ENCODE measurements around the gene PWP1. TPM values are rescaled to one million over a fixed set of nuclear protein-coding genes. Genes with fewer than 3 reads are reported as not detected.

PWP1 gene
- total and polyA plus RNA-seq, 9 of the 15 experiments (the other 6 are each of a cell fraction or from before 2014, with no cell fraction given) = 61.6 to 401 (median 111) TPM

DNA sequence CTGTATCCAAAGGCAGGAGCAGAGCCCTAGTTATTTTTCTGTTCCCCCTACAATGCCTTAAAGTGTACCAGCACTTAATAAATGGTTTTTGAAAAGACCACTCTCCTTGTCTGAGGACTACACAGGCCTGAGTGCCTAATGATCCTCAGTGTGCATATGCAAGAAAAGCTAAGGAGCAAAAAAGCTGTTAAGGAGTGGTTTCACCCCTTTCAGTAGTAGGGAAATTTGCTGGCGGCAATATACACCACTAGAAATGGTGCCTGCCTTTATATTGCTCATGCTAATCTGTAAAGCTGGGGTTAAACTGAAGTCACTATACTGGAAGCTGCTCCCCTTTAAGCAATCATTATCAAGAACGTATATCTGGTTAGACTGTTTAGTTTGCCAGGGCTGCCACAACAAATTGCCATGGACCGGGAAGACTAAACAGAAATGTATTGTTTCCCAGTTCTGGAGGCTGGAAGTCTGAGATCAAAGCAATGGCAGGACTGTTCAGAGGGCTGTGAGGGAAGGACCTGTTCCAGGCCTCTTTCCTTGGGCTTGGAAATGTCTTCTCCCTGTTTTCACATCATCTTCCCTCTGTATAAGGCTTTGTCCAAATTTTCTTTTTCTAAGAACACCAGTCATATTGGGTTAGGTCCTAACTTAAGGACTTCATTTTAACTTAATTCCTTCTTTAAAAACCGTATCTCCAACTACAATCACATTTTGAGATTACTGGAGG, 45.2 kb downstream of the PWP1 start:
- no peak overlapping the region for H3K9ac ChIP-seq (ENCODE audit: insufficient read depth in 1 of 2, low read depth in 2 of 2, low read length in 2 of 2)
- ChIA-PET CTCF (ENCODE audit: low intra/inter-chr PET ratio) (no interaction called here), POLR2A (no interaction called here)

More for the DNA sequence above, 45.2 kb downstream of the PWP1 start:
- BruUV-seq (replicated peaks) = no TSS peak
- TF ChIP-seq, protein P1, sequence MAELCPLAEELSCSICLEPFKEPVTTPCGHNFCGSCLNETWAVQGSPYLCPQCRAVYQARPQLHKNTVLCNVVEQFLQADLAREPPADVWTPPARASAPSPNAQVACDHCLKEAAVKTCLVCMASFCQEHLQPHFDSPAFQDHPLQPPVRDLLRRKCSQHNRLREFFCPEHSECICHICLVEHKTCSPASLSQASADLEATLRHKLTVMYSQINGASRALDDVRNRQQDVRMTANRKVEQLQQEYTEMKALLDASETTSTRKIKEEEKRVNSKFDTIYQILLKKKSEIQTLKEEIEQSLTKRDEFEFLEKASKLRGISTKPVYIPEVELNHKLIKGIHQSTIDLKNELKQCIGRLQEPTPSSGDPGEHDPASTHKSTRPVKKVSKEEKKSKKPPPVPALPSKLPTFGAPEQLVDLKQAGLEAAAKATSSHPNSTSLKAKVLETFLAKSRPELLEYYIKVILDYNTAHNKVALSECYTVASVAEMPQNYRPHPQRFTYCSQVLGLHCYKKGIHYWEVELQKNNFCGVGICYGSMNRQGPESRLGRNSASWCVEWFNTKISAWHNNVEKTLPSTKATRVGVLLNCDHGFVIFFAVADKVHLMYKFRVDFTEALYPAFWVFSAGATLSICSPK (IDR thresholded peaks at IDR 0.05; ENCODE audit: borderline replicate concordance) = no peak
- TF ChIP-seq ZNF584 (CRISPR knock-in tag; IDR thresholded peaks at IDR 0.05; ENCODE audit: low read depth) = no peak
- TF ChIP-seq, protein P2, sequence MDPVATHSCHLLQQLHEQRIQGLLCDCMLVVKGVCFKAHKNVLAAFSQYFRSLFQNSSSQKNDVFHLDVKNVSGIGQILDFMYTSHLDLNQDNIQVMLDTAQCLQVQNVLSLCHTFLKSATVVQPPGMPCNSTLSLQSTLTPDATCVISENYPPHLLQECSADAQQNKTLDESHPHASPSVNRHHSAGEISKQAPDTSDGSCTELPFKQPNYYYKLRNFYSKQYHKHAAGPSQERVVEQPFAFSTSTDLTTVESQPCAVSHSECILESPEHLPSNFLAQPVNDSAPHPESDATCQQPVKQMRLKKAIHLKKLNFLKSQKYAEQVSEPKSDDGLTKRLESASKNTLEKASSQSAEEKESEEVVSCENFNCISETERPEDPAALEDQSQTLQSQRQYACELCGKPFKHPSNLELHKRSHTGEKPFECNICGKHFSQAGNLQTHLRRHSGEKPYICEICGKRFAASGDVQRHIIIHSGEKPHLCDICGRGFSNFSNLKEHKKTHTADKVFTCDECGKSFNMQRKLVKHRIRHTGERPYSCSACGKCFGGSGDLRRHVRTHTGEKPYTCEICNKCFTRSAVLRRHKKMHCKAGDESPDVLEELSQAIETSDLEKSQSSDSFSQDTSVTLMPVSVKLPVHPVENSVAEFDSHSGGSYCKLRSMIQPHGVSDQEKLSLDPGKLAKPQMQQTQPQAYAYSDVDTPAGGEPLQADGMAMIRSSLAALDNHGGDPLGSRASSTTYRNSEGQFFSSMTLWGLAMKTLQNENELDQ (CRISPR knock-in tag; IDR thresholded peaks at IDR 0.05; ENCODE audit: borderline replicate concordance) = no peak
- no peak for TF ChIP-seq MTA3 (IDR thresholded peaks at IDR 0.05; ENCODE audit: borderline replicate concordance)
- TF ChIP-seq HCFC1 (IDR thresholded peaks at IDR 0.05; ENCODE audit: low read depth, low read length) = no peak
- TF ChIP-seq ZBTB7A (IDR thresholded peaks at IDR 0.05; ENCODE audit: borderline replicate concordance, control insufficient read depth, low read depth, low read length) = no peak
- no peak for TF ChIP-seq XRCC5 (IDR thresholded peaks at IDR 0.05; ENCODE audit: low read depth, low read length)
- no peak for TF ChIP-seq CBX5 (IDR thresholded peaks at IDR 0.05; ENCODE audit: borderline replicate concordance, low read depth)
- H3K27me3 ChIP-seq (ENCODE audit: control insufficient read depth in 2 of 2, insufficient read depth in 2 of 2, low read length in 2 of 2) = no peaks in the 10 kb centered on the region
- WGBS (ENCODE audit: insufficient coverage, low coverage, missing lambda C conversion rate) = 51% methylated on average over 4 of the region's 4 CpGs
- in situ Hi-C loops (cut with MboI) (no loop called here), intact Hi-C loops (cut with micrococcal nuclease) (no loop called here)
- no peaks in the 10 kb centered on the region; the same call in 1 of the 2 replicates for H4K20me1 ChIP-seq (replicated peaks; ENCODE audit: control insufficient read depth, insufficient read depth, low read length)
- no peak for ATAC-seq
- no peaks in the 10 kb centered on the region for H3K9me3 ChIP-seq (replicated peaks; ENCODE audit: control insufficient read depth, insufficient read depth, low read depth, low read length)
- no peaks in the 10 kb centered on the region for H3K4me1 ChIP-seq (replicated peaks in 1 of 2; ENCODE audit: control insufficient read depth in 2 of 2, insufficient read depth in 2 of 2, low read length in 2 of 2)
- no peak for DNase-seq (ENCODE audit: extremely low read depth in 1 of 4, low spot score in 3 of 4)
- FAIRE-seq = no peak
- peaks cover 28% of the 10 kb centered on the region for H3K36me3 ChIP-seq (ENCODE audit: control insufficient read depth, insufficient read depth, low read length)
- H3K4me3 ChIP-seq = no peak overlapping the region
- H3K9me1 ChIP-seq (ENCODE audit: control insufficient read depth, insufficient read depth, low read length) = no peaks in the 10 kb centered on the region
- H3K79me2 ChIP-seq (ENCODE audit: control insufficient read depth, insufficient read depth, low read length) = no peaks in the 10 kb centered on the region
- no peak overlapping the region for H3K27ac ChIP-seq (ENCODE audit: extremely low read depth, low read depth, low read length)
- H2AFZ ChIP-seq (ENCODE audit: low read depth, low read length) = no peak overlapping the region
- no peak overlapping the region for H3K4me2 ChIP-seq (ENCODE audit: insufficient read depth, low read length)
